Measurements from ENCODE around the gene ANTXR2. TPM values are rescaled to one million over a fixed set of nuclear protein-coding genes. Genes with fewer than 3 reads are reported as not detected.

Gene ANTXR2
- total and polyA plus RNA-seq, 12 donors = 9.9 to 68.4 (median 49.2) TPM

- no peak overlapping the region for H3K27ac ChIP-seq
- 42 to 48% methylated on average over 4 of the region's 4 CpGs for WGBS, 2 donors
- no peak for ATAC-seq
- no peak for DNase-seq
- TF ChIP-seq CTCF (IDR thresholded peaks at IDR 0.05) = no peak
- intact Hi-C loops (cut with DNase I) = no loop called here
- H3K4me1 ChIP-seq = peaks cover 0 to 25% (median 8%) of the 10 kb centered on the region in 9 donors
- no peak overlapping the region for H3K4me3 ChIP-seq
- H3K9me3 ChIP-seq = no peaks in the 10 kb centered on the region
- H3K27me3 ChIP-seq = no peaks in the 10 kb centered on the region
- H3K36me3 ChIP-seq = no peaks in the 10 kb centered on the region
These were observed 23.3 kb upstream of the ANTXR2 start for GRCh38 chr4:80096175-80096850.

GRCh38 chr4:80094191-80094590 lies 21.2 kb upstream of the ANTXR2 start:
- H3K9me3 ChIP-seq = no peaks in the 10 kb centered on the region
- H3K27ac ChIP-seq = no peak overlapping the region
- no peak for TF ChIP-seq CTCF (IDR thresholded peaks at IDR 0.05)
- no peak overlapping the region for H3K4me3 ChIP-seq
- DNase-seq (no peak), ATAC-seq (no peak)
- no peaks in the 10 kb centered on the region for H3K27me3 ChIP-seq
- H3K4me1 ChIP-seq = peaks cover 0 to 25% (median 8%) of the 10 kb centered on the region in 9 donors
- intact Hi-C loops (cut with DNase I) = no loop called here
- H3K36me3 ChIP-seq = no peaks in the 10 kb centered on the region
- 50 to 56% methylated on average over 1 of the region's 1 CpG for WGBS, 2 donors

- no peak for TF ChIP-seq CTCF (IDR thresholded peaks at IDR 0.05)
- ATAC-seq (no peak), DNase-seq (no peak)
- peaks cover 0 to 25% (median 8%) of the 10 kb centered on the region in 9 donors for H3K4me1 ChIP-seq
- intact Hi-C loops (cut with DNase I) = no loop called here
- H3K36me3 ChIP-seq = no peaks in the 10 kb centered on the region
- 73 to 76% methylated on average over 3 of the region's 3 CpGs for WGBS, 2 donors
- no peaks in the 10 kb centered on the region for H3K27me3 ChIP-seq
- H3K9me3 ChIP-seq = no peaks in the 10 kb centered on the region
- no peak overlapping the region for H3K4me3 ChIP-seq
- no peak overlapping the region for H3K27ac ChIP-seq
These were observed 20.5 kb upstream of the ANTXR2 start for GRCh38 chr4:80093563-80093962.

- H3K36me3 ChIP-seq = no peaks in the 10 kb centered on the region
- DNase-seq (no peak), ATAC-seq (no peak)
- no peak overlapping the region for H3K27ac ChIP-seq
- H3K4me3 ChIP-seq = no peak overlapping the region
- H3K4me1 ChIP-seq = peaks cover 0 to 20% (median 8%) of the 10 kb centered on the region in 9 donors
- no peaks in the 10 kb centered on the region for H3K9me3 ChIP-seq
- TF ChIP-seq CTCF (IDR thresholded peaks at IDR 0.05) = no peak
- H3K27me3 ChIP-seq = no peaks in the 10 kb centered on the region
- intact Hi-C loops (cut with DNase I) = no loop called here
- 98 to 100% methylated on average over 1 of the region's 1 CpG for WGBS, 2 donors
These were observed 19.8 kb upstream of the ANTXR2 start for GRCh38 chr4:80092847-80093246.

Data from heart right ventricle (tissue), 16 donors.